ENCODE data around the gene GLRX.

Gene GLRX

GRCh38 chr5:95797301-95797700 lies 25.2 kb downstream of the GLRX start:
- H3K9me3 ChIP-seq (replicated peaks; ENCODE audit: insufficient read depth, low read length): no peaks in the 10 kb centered on the region
- no peak overlapping the region for H3K9ac ChIP-seq (ENCODE audit: low read length)
- DNase-seq: no peak
- TF ChIP-seq EZH2phosphoT487 (IDR thresholded peaks at IDR 0.05; ENCODE audit: low read length): no peak
- TF ChIP-seq CTCF (IDR thresholded peaks at IDR 0.05; ENCODE audit: low read length): no peak
- TF ChIP-seq EZH2 (optimal IDR thresholded peaks at IDR 0.05; ENCODE audit: low read depth, low read length): no peak
- H3K4me2 ChIP-seq (ENCODE audit: low read depth, low read length): no peak overlapping the region
- no peaks in the 10 kb centered on the region for H3K79me2 ChIP-seq (ENCODE audit: low read length)
- no peaks in the 10 kb centered on the region for H4K20me1 ChIP-seq (ENCODE audit: insufficient read depth, low read length)
- no peak overlapping the region for H2AFZ ChIP-seq (ENCODE audit: low read length)
- no peak overlapping the region for H3K4me3 ChIP-seq (ENCODE audit: low read length)
- H3K9me2 ChIP-seq (replicated peaks; ENCODE audit: insufficient read depth, low read length): no peaks in the 10 kb centered on the region
- H3F3A ChIP-seq (ENCODE audit: insufficient read depth, low read length): no peaks in the 10 kb centered on the region
- H3K4me1 ChIP-seq (ENCODE audit: low read length): no peaks in the 10 kb centered on the region
- H3K27me3 ChIP-seq (replicated peaks; ENCODE audit: insufficient read depth, low read length): no peaks in the 10 kb centered on the region
- no peak overlapping the region for H3K27ac ChIP-seq (ENCODE audit: low read length)
- H3K36me3 ChIP-seq (replicated peaks; ENCODE audit: insufficient read depth, low read length): no peaks in the 10 kb centered on the region

- no peak overlapping the region for H3K27ac ChIP-seq (ENCODE audit: low read length)
- no peaks in the 10 kb centered on the region for H3K9me2 ChIP-seq (replicated peaks; ENCODE audit: insufficient read depth, low read length)
- H3K79me2 ChIP-seq (ENCODE audit: low read length): no peaks in the 10 kb centered on the region
- no peaks in the 10 kb centered on the region for H3K9me3 ChIP-seq (replicated peaks; ENCODE audit: insufficient read depth, low read length)
- H4K20me1 ChIP-seq (ENCODE audit: insufficient read depth, low read length): no peaks in the 10 kb centered on the region
- H3K36me3 ChIP-seq (replicated peaks; ENCODE audit: insufficient read depth, low read length): no peaks in the 10 kb centered on the region
- H3K4me2 ChIP-seq (ENCODE audit: low read depth, low read length): no peak overlapping the region
- peaks cover 5% of the 10 kb centered on the region for H3K4me1 ChIP-seq (ENCODE audit: low read length)
- no peaks in the 10 kb centered on the region for H3K27me3 ChIP-seq (replicated peaks; ENCODE audit: insufficient read depth, low read length)
- no peak for DNase-seq
- H3F3A ChIP-seq (ENCODE audit: insufficient read depth, low read length): no peaks in the 10 kb centered on the region
- H3K9ac ChIP-seq (ENCODE audit: low read length): no peak overlapping the region
- H3K4me3 ChIP-seq (ENCODE audit: low read length): no peak overlapping the region
- TF ChIP-seq EZH2 (optimal IDR thresholded peaks at IDR 0.05; ENCODE audit: low read depth, low read length): no peak
- TF ChIP-seq CTCF (IDR thresholded peaks at IDR 0.05; ENCODE audit: low read length): no peak
- TF ChIP-seq EZH2phosphoT487 (IDR thresholded peaks at IDR 0.05; ENCODE audit: low read length): no peak
- H2AFZ ChIP-seq (ENCODE audit: low read length): no peak overlapping the region
These were observed 28.4 kb downstream of the GLRX start for GRCh38 chr5:95794070-95794516.

- Histone ChIP-seq H3K4me2 (ENCODE audit: low read depth, low read length) (no peak overlapping the region), H3K36me3 (replicated peaks; ENCODE audit: insufficient read depth, low read length) (no peaks in the 10 kb centered on the region), H3K27ac (ENCODE audit: low read length) (no peak overlapping the region), H3K9me3 (replicated peaks; ENCODE audit: insufficient read depth, low read length) (no peaks in the 10 kb centered on the region), H3K9ac (ENCODE audit: low read length) (no peak overlapping the region), H3K4me3 (ENCODE audit: low read length) (no peak overlapping the region), H3K27me3 (replicated peaks; ENCODE audit: insufficient read depth, low read length) (no peaks in the 10 kb centered on the region), H3K9me2 (replicated peaks; ENCODE audit: insufficient read depth, low read length) (no peaks in the 10 kb centered on the region), H3K79me2 (ENCODE audit: low read length) (no peaks in the 10 kb centered on the region), H3K4me1 (ENCODE audit: low read length) (peaks cover 5% of the 10 kb centered on the region), H4K20me1 (ENCODE audit: insufficient read depth, low read length) (no peaks in the 10 kb centered on the region), H2AFZ (ENCODE audit: low read length) (no peak overlapping the region), H3F3A (ENCODE audit: insufficient read depth, low read length) (no peaks in the 10 kb centered on the region)
- no peak for DNase-seq
- TF ChIP-seq EZH2 (optimal IDR thresholded peaks at IDR 0.05; ENCODE audit: low read depth, low read length) (no peak), CTCF (IDR thresholded peaks at IDR 0.05; ENCODE audit: low read length) (no peak), EZH2phosphoT487 (IDR thresholded peaks at IDR 0.05; ENCODE audit: low read length) (no peak)
These were observed 30.8 kb downstream of the GLRX start for GRCh38 chr5:95791751-95792150.

Measured in MM.1S (cell line).